GM18526 (cell line): ENCODE measurements around the gene HEATR1.

Source experiments
- POLR2A ChIP-seq: IDR thresholded peaks from 3 replicates; pipeline ENCODE4 v1.6.1; 2011; ENCODE audit not compliant: insufficient read length; ENCODE audit errors: extremely low read depth

Gene HEATR1

DNA sequence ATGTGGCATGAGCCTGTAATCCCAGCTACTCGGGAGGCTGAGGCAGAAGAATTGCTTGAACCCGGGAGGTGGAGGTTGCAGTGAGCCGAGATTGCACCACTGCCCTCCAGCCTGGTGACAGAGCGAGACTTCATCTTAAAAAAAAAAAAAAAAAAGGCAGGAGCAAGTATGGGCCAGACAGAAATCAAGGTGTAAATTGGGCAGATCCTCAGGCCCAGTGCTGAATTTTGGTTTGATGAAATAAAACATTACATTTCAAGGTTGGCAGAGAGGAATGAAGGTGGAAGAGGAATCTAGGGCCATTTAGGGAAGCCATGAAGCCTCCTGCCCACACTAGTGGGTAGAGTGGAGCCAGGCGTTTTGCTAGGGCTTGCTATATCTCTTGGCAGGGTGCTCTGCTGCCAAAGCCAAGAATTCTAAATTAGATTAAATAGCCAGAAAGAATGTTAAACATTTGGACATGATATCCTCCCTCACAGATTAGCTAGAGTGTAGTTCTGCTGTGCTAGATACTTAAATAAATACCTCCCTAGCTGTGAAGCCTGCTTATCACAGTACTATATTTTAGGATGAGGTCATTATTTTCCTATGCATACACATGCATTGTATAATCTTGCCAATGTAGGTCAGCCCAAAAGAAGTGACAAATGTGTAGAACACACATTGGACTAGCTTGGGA lies 97.2 kb downstream of the HEATR1 start:
- no peak for TF ChIP-seq POLR2A

DNA sequence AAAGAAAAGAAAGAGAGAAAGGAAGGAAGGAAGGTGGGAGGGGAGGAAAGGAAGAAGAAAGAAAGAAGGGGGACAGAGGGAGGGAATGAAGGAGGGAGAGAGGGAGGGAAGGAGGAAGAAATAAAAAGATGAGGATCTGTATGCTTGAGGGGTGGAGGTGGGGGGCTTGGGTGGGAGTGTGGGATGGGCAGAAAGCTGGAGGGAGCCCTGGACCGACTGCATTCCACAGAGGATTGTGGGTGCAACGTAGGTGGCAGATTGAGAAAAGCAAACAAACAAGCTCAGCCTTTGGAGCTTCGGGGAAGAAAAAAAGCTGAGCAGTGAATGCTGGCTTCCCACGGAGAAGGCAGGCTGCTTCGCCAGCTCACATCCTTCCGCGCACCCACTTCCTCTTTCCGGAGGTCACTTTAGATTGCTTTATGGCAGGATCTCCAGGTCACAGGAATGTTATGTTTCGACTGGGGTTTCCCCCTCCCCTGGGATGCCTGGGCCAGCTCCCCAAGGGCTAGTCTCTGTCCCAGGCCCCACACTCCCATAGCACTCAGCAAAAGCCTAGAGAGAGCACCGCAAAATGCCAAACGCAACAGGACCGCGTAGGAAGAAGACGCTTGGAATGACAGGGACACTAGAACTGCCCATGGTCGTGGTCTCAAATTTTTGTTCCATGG lies 101.2 kb downstream of the HEATR1 start:
- TF ChIP-seq POLR2A, result no peak

DNA sequence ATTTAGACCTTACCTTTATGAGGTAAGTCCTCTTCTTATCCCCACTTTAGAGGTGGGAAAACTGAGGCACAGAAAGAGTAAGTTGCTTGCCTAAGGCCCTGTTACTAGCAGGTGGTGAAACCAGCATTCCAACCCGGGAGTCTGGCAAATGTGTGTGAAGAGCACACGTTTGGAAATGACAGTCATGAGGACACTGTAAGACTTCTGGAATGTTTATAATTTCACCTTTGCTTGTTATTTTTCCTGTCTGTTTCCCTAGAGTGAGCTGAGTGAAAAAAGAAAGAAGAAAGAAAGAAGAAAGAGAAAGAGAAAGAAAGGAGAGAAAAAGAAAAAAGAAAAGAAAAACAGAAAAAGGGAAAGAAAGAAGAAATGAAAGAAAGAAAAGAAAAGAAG lies 101.7 kb downstream of the HEATR1 start:
- TF ChIP-seq POLR2A, result no peak

DNA sequence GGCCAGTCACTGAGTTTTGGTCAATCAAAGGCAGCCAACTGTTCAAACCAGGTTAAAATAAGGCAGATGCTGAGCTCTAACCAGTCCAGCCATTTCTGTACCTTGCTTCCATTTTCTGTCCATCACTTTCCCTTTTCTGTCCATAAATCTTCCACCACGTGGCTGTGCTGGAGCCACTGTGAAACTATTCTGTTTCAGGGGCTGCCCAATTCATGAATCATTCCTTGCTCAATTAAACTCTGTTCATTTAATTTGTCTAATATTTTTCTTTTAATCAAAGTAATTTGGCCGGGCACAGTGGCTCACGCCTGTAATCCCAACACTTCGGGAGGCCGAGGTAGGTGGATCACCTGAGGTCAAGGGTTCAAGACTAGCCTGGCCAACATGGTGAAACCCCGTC lies 103.2 kb downstream of the HEATR1 start:
- TF ChIP-seq POLR2A, result no peak
